Colonic mucosa (tissue), 4 donors: ENCODE results near the gene PREX1. TPM values are rescaled to one million over a fixed set of nuclear protein-coding genes. Genes with fewer than 3 reads are reported as not detected.

Experiments used
- DNase-seq: peaks from one replicate; pipeline ENCODE4 v3.0.0-alpha.2; 2020
- H3K27ac ChIP-seq: fragments of 200-600 bp; one replicate; pipeline ENCODE4 v1.8.0; 2021
- H3K27me3 ChIP-seq: fragments of 200-600 bp; one replicate; pipeline ENCODE4 v1.8.0; 2021
- H3K36me3 ChIP-seq: fragments of 200-600 bp; one replicate; pipeline ENCODE4 v1.8.0; 2021
- H3K4me1 ChIP-seq: fragments of 200-600 bp; one replicate; pipeline ENCODE4 v1.8.0; 2021; ENCODE audit warnings: mild to moderate bottlenecking
- H3K4me3 ChIP-seq: fragments of 200-600 bp; one replicate; pipeline ENCODE4 v1.8.0; 2021
- H3K9ac ChIP-seq, 2 donors: one replicate each; pipeline ENCODE4 v1.7.0; 2013; ENCODE audit warnings: control low read depth in 2 of 2, low read depth in 2 of 2, low read length in 2 of 2
- H3K9me3 ChIP-seq: fragments of 200-600 bp; one replicate; pipeline ENCODE4 v1.8.0; 2021
- intact Hi-C: fragments of 100-400 bp; cut with DNase I; formaldehyde crosslinking; loops from one replicate; pipeline ENCODE4 v1.14.1; 2022
- total RNA-seq, 2 donors: library from RNA; stranded (reverse); fragmentation: NEBNext Ultra II Directional in 1 of 2; extraction: Animal tissue kit (Norgen Biotek cat#: 25700) in 1 of 2; gene quantifications; one replicate each; pipeline ENCODE4 v1.2.1, GENCODE V29; 2021
- TF ChIP-seq, protein P1 (sequence below): fragments of 200-600 bp; IDR thresholded peaks from one replicate; pipeline ENCODE4 v1.8.0; 2022; ENCODE audit warnings: antibody characterized with exemption, mild to moderate bottlenecking
- donor health status: healthy.
- donor health status: DM: no; HTN: no; CAD: no.
- donor health status: DM: no; HTN: no; CAD: no.

Gene PREX1
- total RNA-seq, 2 donors from 2014 or later: 7.2 to 24.6 TPM

DNA sequence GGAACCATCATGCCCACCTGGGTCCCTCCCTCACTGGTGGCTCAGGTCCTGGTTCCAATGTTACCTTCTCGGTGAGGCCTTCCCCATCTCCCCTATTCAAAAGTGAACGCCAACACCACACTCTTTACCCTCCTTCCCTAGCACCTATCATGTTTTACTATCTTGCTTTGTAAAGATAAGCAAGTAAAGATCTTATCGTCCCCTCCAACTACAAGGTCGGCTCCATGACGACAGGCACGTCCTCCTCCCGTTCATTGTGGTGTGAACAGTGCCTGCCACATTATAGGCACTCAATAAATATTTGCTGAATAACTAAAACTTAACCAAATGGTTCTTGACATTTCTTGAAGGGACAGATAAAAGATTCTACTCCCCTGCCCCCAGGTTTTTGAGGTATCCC is 147.1 kb downstream of the PREX1 start:
- Histone ChIP-seq H3K27ac (peak overlapping the region; percentile 27), H3K9me3 (no peaks in the 10 kb centered on the region), H3K27me3 (no peaks in the 10 kb centered on the region), H3K4me3 (no peak overlapping the region), H3K36me3 (no peaks in the 10 kb centered on the region), H3K4me1 (peaks cover 17% of the 10 kb centered on the region), H3K9ac (no peak overlapping the region)
- peak; percentile 61 for DNase-seq
- TF ChIP-seq, protein P1, sequence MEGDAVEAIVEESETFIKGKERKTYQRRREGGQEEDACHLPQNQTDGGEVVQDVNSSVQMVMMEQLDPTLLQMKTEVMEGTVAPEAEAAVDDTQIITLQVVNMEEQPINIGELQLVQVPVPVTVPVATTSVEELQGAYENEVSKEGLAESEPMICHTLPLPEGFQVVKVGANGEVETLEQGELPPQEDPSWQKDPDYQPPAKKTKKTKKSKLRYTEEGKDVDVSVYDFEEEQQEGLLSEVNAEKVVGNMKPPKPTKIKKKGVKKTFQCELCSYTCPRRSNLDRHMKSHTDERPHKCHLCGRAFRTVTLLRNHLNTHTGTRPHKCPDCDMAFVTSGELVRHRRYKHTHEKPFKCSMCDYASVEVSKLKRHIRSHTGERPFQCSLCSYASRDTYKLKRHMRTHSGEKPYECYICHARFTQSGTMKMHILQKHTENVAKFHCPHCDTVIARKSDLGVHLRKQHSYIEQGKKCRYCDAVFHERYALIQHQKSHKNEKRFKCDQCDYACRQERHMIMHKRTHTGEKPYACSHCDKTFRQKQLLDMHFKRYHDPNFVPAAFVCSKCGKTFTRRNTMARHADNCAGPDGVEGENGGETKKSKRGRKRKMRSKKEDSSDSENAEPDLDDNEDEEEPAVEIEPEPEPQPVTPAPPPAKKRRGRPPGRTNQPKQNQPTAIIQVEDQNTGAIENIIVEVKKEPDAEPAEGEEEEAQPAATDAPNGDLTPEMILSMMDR: no peak
- intact Hi-C loops: no loop called here

DNA sequence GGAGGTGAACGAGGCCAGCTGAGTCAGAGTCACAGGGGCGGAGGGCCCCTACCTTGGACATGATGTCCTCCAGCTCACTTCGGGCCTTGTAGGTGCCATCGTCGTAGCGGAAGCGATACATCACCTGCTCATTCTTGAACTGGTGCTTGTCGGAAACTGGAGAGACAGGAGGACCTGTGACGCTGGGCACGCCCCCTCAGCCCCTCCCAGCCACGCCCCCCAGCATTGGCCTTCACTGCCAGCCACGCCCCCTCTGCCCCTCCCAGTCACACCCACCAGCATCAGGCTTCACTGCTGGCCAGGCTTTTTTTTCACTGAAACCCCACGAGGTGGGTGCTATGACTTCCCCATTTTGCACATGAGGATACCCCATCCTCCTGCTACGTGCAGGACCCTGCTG is 148.2 kb downstream of the PREX1 start:
- Histone ChIP-seq H3K4me3 (no peak overlapping the region), H3K36me3 (no peaks in the 10 kb centered on the region), H3K9me3 (no peaks in the 10 kb centered on the region), H3K27me3 (no peaks in the 10 kb centered on the region), H3K27ac (peak overlapping the region; percentile 27), H3K4me1 (peaks cover 11% of the 10 kb centered on the region), H3K9ac (no peak overlapping the region)
- TF ChIP-seq, protein P1: no peak
- intact Hi-C loops: no loop called here
- peak; percentile 94 for DNase-seq

DNA sequence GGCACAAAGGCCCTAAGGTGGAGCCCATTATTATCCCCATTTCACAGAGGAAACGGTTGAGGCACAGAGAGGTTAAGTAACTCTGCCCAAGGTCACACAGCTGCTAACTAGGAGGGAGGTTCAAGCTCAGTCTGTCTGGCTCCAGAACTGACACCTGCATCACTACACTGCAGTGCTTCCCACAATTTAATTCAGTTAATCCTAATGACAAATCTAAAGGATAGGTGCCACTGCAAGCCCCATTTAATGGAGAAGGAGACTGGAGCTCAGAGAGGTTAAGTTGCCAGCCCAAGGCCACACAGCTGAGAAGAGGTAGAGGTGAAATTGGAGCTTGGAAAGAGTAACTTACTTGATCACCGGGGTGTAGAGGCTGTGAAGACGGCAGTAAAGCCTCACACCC is 148.8 kb downstream of the PREX1 start:
- DNase-seq: no peak
- TF ChIP-seq, protein P1: no peak
- H3K27me3 ChIP-seq: no peaks in the 10 kb centered on the region
- no peak overlapping the region for H3K4me3 ChIP-seq
- no peaks in the 10 kb centered on the region for H3K9me3 ChIP-seq
- no peaks in the 10 kb centered on the region for H3K36me3 ChIP-seq
- H3K4me1 ChIP-seq: peaks cover 8% of the 10 kb centered on the region
- no peak overlapping the region for H3K9ac ChIP-seq
- H3K27ac ChIP-seq: no peak overlapping the region
- intact Hi-C loops: no loop called here

DNA sequence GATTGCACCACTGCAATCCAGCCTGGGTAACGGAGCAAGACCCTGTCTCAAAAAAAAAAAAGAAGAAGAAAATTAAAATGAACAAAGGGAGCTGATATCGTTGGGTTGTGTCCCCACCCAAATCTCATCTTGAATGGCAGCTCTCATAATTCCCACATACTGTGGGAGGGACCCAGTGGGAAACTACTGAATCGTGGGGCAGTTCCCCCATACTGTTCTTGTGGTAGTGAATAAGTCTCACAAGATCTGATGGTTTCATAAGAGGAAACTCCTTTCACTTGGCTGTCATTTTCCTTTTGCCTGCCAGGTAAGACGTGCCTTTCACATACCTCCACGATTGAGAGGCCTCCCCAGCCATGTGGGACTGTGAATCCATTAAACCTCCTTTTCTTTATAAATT is 149.4 kb downstream of the PREX1 start:
- peaks cover 7% of the 10 kb centered on the region for H3K4me1 ChIP-seq
- TF ChIP-seq, protein P1: no peak
- intact Hi-C loops: no loop called here
- H3K4me3 ChIP-seq: no peak overlapping the region
- H3K27me3 ChIP-seq: no peaks in the 10 kb centered on the region
- no peaks in the 10 kb centered on the region for H3K36me3 ChIP-seq
- DNase-seq: no peak
- no peak overlapping the region for H3K9ac ChIP-seq
- no peaks in the 10 kb centered on the region for H3K9me3 ChIP-seq
- no peak overlapping the region for H3K27ac ChIP-seq

- Histone ChIP-seq H3K9me3 (no peaks in the 10 kb centered on the region), H3K4me1 (no peaks in the 10 kb centered on the region), H3K4me3 (no peak overlapping the region), H3K9ac (no peak overlapping the region), H3K36me3 (no peaks in the 10 kb centered on the region), H3K27ac (no peak overlapping the region), H3K27me3 (no peaks in the 10 kb centered on the region)
- intact Hi-C loops: no loop called here
- TF ChIP-seq, protein P1: no peak
- DNase-seq: no peak
Observed at GRCh38 chr20:48676795-48677460, 150.9 kb downstream of the PREX1 start.
